Activated CD4-positive, alpha-beta T cell treated with anti-CD3 and anti-CD28 coated beads, Interleukin-2, amount 50 U/mL, for 4 hours (primary cell): ENCODE measurements around the gene HSP90AA1.

Experiments
- DNase-seq, 2 experiments: peaks; one replicate each; pipeline ENCODE4 v3.0.0-alpha.2; 2020

Gene HSP90AA1

DNA sequence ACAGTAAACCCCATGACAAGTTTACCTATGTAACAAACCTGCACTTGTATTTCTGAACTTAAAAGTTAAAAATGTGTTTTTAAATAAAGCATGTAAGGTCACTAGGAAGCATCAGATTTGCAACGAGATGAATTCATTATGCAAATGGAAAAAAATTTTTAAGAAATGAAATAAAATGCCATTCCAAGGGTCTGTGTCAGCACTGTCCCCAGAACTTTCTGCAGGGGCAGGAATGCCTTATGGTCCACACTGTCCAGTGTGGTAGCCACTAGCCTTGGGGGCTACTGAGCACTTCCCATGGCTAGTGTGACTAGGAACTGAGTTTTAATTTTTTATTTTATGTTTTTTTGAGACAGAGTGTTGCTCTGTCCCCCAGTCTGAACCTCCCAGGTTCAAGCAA lies 49.2 kb downstream of the HSP90AA1 start:
- no peak for DNase-seq

DNA sequence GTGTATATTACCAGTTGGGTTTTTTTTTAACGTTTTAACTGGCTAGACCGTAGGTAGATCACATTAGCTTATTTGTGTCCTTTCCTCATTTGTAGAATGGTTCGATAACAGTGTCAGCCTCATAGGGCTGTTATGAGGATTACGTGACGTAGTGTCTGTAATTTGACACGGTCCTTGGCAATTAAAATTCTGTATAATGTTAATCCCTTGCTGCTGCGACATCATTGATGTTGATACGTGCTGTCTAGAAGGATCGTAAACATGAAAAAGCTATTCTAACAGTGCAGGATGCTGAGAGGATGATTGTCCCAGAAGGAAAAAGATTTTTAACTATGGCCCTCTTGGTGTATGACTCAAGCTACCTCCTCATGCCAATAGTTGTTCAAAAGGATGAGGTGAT lies 50.9 kb downstream of the HSP90AA1 start:
- no peak for DNase-seq

DNA sequence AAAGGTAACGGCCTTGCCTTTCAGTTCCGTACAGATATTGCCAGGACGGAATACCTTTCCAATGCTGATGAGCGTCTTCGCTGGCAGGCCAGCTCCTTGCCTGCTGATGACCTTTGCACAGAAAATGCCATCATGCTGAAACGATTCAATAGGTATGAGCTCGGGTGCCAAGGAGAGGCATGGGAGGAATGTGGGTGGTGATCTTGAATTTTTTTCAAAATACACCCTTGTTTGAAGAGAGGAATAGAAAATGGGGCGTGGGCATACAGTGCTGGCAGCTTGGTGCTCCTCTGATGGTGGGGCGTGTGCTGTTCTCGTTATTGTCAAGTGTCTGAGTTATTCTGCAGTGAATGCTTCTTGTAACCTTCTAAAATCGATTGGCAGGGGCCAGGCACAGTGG lies 52.5 kb downstream of the HSP90AA1 start:
- no peak for DNase-seq

DNA sequence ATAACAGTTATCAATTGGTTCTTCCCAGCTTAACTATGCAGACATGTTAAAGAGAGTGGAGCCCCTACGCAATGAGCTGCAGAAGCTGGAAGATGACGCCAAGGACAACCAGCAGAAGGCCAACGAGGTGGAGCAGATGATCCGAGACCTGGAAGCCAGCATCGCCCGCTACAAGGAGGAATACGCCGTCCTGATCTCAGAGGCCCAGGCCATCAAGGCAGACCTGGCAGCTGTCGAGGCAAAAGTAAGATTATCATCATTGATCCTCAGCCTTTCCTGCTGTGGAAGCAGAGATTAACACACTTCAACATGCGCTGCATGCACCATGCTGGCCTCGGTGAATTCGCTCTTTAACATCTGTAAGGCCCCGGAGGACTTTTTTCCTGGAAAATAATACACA lies 53.6 kb downstream of the HSP90AA1 start:
- DNase-seq = no peak
